Measurements from ENCODE around the gene COX7A2L.

DNA sequence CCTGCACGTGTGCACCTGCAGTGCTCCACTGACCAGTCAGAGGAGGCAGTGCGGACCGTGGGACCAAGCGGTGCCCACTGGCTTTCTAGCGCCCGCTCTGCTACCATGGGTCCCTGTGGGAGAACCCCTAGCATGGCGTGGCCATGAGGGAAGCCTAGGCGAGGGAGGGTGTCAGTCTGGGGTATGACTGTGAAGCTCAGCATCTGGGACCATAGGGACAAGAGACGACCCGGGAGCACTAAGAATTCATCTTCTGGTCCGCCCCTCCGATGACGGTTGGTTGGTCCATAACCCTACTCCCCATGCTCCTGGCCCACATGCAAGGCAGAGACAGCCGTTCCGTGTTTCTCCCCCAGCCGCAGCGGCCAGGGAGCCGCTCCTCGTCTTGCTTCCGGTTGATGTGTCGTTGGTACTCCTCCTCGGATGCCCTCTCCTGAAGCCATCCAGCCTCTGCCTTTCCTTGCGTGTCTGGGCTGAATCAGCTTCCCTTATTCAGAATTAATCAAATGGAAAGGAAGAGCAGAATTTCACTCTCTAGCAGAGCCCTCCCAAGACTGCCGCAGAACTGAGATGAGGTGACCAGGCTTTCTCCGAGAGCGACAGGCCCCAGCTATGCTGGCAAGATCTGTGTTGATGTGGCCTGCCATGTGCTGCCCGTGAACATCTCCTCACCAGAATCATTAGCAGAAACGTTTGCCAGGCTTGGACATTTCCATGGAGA, 23.0 kb downstream of the COX7A2L start:
- TF ChIP-seq SIN3A (IDR thresholded peaks at IDR 0.05; ENCODE audit: borderline replicate concordance, insufficient read depth, low read length), result no peak
- no peak for TF ChIP-seq FOXP2 (optimal IDR thresholded peaks at IDR 0.05; ENCODE audit: borderline replicate concordance, extremely low read depth, extremely low read length, insufficient read depth)
- TF ChIP-seq TAF1 (IDR thresholded peaks at IDR 0.05; ENCODE audit: borderline replicate concordance, insufficient read depth, low read length), result no peak
